BLaER1 treated with 17β-estradiol and CSF1 and Interleukin-3, amounts not matched to agents 10 nM and 100 nM (cell line): ENCODE results near the gene CCDC102B.

Experiments
- H3K27ac ChIP-seq, 11 experiments: shearing (Covaris generic); formaldehyde crosslinking; 2 replicates each; pipeline ENCODE4 v1.8.1; 2022
- H3K27me3 ChIP-seq, 11 experiments: shearing (Covaris generic); formaldehyde crosslinking; 2 replicates each; pipeline ENCODE4 v1.8.1; 2022
- H3K36me3 ChIP-seq, 11 experiments: shearing (Covaris generic); formaldehyde crosslinking; 2 replicates each; pipeline ENCODE4 v1.8.1; 2022
- H3K4me1 ChIP-seq, 10 experiments: shearing (Covaris generic); formaldehyde crosslinking; 2 replicates each; pipeline ENCODE4 v1.8.1; 2022
- H3K4me2 ChIP-seq, 11 experiments: shearing (Covaris generic); formaldehyde crosslinking; 2 replicates each; pipeline ENCODE4 v1.8.1; 2022
- H3K4me3 ChIP-seq, 10 experiments: shearing (Covaris generic); formaldehyde crosslinking; 2 replicates each; pipeline ENCODE4 v1.8.1; 2022
- H3K9ac ChIP-seq, 11 experiments: shearing (Covaris generic); formaldehyde crosslinking; 2 replicates each; pipeline ENCODE4 v1.8.1; 2022
- H3K9me3 ChIP-seq, 11 experiments: shearing (Covaris generic); formaldehyde crosslinking; replicated peaks in 1 of 11; 2 replicates each; pipeline ENCODE4 v1.8.1; 2022
- H4K20me1 ChIP-seq, 11 experiments: shearing (Covaris generic); formaldehyde crosslinking; 2 replicates each; pipeline ENCODE4 v1.8.1; 2022
- Cebpa-rat ChIP-seq, 11 experiments: shearing (Covaris generic); IDR thresholded peaks; 2 replicates each; pipeline ENCODE4 v1.8.1; 2022

Gene CCDC102B

GRCh38 chr18:68916734-68917133, 118.9 kb downstream of the CCDC102B start:
- Histone ChIP-seq H3K9ac (no peak overlapping the region), H3K27ac (no peak overlapping the region), H3K9me3 (no peaks in the 10 kb centered on the region), H3K4me3 (no peak overlapping the region), H3K27me3 (peaks cover 0 to 26% (median 0%) of the 10 kb centered on the region in 11 experiments; a peak in 3 of 22 replicates), H3K4me2 (peak overlapping the region in 3 of 11 experiments; percentile 34 to 38 (median 37); a peak in 6 of 22 replicates), H3K4me1 (peaks cover 7 to 20% (median 9%) of the 10 kb centered on the region in 10 experiments; a peak in 18 of 20 replicates), H4K20me1 (no peaks in the 10 kb centered on the region), H3K36me3 (no peaks in the 10 kb centered on the region)
- no peak for TF ChIP-seq Cebpa-rat (IDR thresholded peaks at IDR 0.05)

- H4K20me1 ChIP-seq: no peaks in the 10 kb centered on the region
- no peaks in the 10 kb centered on the region for H3K36me3 ChIP-seq
- no peak overlapping the region for H3K4me2 ChIP-seq
- H3K4me3 ChIP-seq: no peak overlapping the region
- no peak for TF ChIP-seq Cebpa-rat (IDR thresholded peaks at IDR 0.05)
- no peak overlapping the region for H3K9ac ChIP-seq
- peaks cover 6 to 19% (median 8%) of the 10 kb centered on the region in 10 experiments; a peak in 18 of 20 replicates for H3K4me1 ChIP-seq
- peaks cover 0 to 14% (median 0%) of the 10 kb centered on the region in 11 experiments; a peak in 2 of 22 replicates for H3K27me3 ChIP-seq
- no peak overlapping the region for H3K27ac ChIP-seq
- H3K9me3 ChIP-seq: no peaks in the 10 kb centered on the region
These were observed 120.3 kb downstream of the CCDC102B start for GRCh38 chr18:68918216-68918615.

GRCh38 chr18:68919900-68920299, 122.0 kb downstream of the CCDC102B start:
- H3K9me3 ChIP-seq: no peaks in the 10 kb centered on the region
- TF ChIP-seq Cebpa-rat (IDR thresholded peaks at IDR 0.05): no peak
- no peaks in the 10 kb centered on the region for H4K20me1 ChIP-seq

DNA sequence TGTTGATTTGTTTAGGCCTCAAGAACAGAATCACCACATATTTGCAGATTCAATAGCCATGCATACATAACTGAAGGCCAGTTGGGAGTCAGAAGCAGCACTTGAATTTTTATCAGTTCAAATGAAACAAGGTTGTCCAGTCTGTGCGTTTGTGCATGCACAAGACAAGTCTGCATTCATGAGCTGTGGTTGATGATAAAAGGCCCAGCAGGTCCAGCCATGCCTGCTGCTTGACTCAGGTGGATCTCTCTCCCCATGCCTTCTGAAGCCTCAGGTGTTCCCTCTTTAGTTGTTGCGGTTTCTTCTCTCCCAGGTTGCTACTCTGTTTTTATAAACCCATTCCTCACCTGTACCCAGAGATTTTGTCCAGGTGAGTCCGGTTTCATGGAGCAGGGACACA, 124.5 kb downstream of the CCDC102B start:
- Histone ChIP-seq H4K20me1 (no peaks in the 10 kb centered on the region), H3K9ac (no peak overlapping the region), H3K4me2 (no peak overlapping the region), H3K27ac (no peak overlapping the region), H3K27me3 (0 out of 22 replicates have a peak, but pooled peaks cover 0 to 1% (median 0%) of the 10 kb centered on the region in 11 experiments), H3K4me1 (peaks cover 0 to 12% (median 9%) of the 10 kb centered on the region in 10 experiments; a peak in 11 of 20 replicates), H3K36me3 (no peaks in the 10 kb centered on the region), H3K9me3 (no peaks in the 10 kb centered on the region), H3K4me3 (no peak overlapping the region)
- no peak for TF ChIP-seq Cebpa-rat (IDR thresholded peaks at IDR 0.05)

More at GRCh38 chr18:68919900-68920299, 122.0 kb downstream of the CCDC102B start:
- peaks cover 0 to 12% (median 5%) of the 10 kb centered on the region in 10 experiments; a peak in 11 of 20 replicates for H3K4me1 ChIP-seq
- H3K4me2 ChIP-seq: no peak overlapping the region
- H3K36me3 ChIP-seq: no peaks in the 10 kb centered on the region
- H3K27ac ChIP-seq: no peak overlapping the region
- H3K4me3 ChIP-seq: no peak overlapping the region
- peaks cover 0 to 14% (median 0%) of the 10 kb centered on the region in 11 experiments; a peak in 2 of 22 replicates for H3K27me3 ChIP-seq
- H3K9ac ChIP-seq: no peak overlapping the region

GRCh38 chr18:68925268-68925667, 127.4 kb downstream of the CCDC102B start:
- Histone ChIP-seq H3K4me1 (peaks cover 0 to 12% (median 9%) of the 10 kb centered on the region in 10 experiments; a peak in 11 of 20 replicates), H4K20me1 (no peaks in the 10 kb centered on the region), H3K9me3 (no peaks in the 10 kb centered on the region), H3K4me2 (no peak overlapping the region), H3K27me3 (no peaks in the 10 kb centered on the region), H3K27ac (no peak overlapping the region), H3K36me3 (no peaks in the 10 kb centered on the region), H3K9ac (no peak overlapping the region), H3K4me3 (no peak overlapping the region)
- TF ChIP-seq Cebpa-rat (IDR thresholded peaks at IDR 0.05): no peak

DNA sequence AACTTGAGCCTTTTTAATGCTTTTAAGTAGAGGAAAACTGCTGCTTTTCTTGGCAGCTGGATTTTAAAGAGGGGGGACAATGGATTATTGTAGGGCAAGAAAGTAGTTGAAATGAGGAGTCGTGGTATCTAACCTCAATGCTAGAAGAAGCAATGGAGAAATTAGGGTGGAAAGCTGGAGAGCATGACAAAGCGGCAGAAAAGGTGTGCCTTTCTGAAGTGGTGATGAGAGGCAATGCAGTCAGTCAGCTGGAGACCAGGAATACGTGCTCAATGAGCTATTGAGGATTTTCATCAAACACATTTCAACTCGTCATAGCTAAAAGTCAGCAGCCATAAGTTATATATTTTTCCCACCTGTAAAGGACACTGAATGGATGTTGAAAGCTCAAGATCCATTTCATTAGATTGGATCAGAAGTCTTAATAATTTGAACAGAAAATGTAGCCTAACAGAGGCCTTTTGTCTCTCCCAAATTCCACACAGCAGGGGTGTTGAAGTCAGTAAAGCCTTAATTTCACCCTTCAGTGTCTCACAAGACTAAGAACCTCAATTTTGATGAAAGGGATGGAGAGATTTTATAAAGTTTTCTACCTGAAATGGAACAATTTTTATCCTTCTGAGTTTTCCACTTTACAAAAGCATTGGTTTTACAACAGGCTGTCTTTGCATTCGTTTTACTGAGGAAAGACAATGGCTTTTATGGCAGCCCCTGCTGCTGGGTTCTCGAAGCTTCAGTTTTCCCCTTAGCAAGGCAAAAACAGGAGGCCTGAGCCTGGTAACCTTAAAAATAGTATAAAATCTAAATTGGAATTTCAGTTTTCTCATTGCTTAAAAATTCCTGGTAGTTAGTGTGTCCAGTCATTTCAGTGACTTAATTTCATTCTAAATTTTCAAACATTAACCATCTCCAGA, 131.1 kb downstream of the CCDC102B start:
- H3K27me3 ChIP-seq: no peaks in the 10 kb centered on the region
- H3K4me3 ChIP-seq: no peak overlapping the region
- no peaks in the 10 kb centered on the region for H4K20me1 ChIP-seq
- no peak for TF ChIP-seq Cebpa-rat (IDR thresholded peaks at IDR 0.05)
- no peaks in the 10 kb centered on the region for H3K9me3 ChIP-seq
- H3K4me2 ChIP-seq: no peak overlapping the region
- H3K27ac ChIP-seq: no peak overlapping the region
- H3K36me3 ChIP-seq: no peaks in the 10 kb centered on the region
- peaks cover 0 to 12% (median 9%) of the 10 kb centered on the region in 10 experiments; a peak in 11 of 20 replicates for H3K4me1 ChIP-seq
- H3K9ac ChIP-seq: no peak overlapping the region

- no peak overlapping the region for H3K9ac ChIP-seq
- no peak overlapping the region for H3K27ac ChIP-seq
- H3K4me3 ChIP-seq: no peak overlapping the region
These were observed 137.8 kb downstream of the CCDC102B start for GRCh38 chr18:68935686-68936085.

DNA sequence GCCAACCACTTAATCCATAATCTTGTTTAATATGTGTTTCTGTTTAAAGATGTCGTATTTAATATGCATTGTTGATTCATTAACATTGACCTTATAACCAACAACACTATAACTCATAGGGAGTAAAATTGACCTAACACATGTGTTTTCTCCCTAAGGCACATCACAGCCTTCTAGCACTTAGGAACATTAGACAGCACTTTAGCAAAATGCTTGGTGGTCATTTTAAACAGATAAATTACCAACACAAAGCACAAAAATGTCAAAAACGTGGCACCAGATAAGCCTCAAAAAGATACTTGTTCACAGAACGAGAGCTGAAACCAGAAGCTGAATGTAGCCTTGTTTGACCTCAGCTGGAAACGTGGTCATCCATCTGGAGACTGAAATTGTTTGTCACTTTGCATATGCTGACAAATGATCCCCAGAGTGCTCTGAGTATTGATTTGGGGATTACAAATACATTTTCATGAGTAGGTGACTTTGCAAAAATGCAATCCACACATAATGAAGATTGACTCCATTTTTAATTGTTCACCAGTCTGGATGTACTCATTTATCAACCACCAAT, 139.2 kb downstream of the CCDC102B start:
- H3K9ac ChIP-seq: no peak overlapping the region

More at GRCh38 chr18:68935686-68936085, 137.8 kb downstream of the CCDC102B start:
- no peaks in the 10 kb centered on the region for H4K20me1 ChIP-seq
- H3K36me3 ChIP-seq: no peaks in the 10 kb centered on the region
- no peak for TF ChIP-seq Cebpa-rat (IDR thresholded peaks at IDR 0.05)
- H3K9me3 ChIP-seq: no peaks in the 10 kb centered on the region
- no peak overlapping the region for H3K4me2 ChIP-seq
- H3K27me3 ChIP-seq: no peaks in the 10 kb centered on the region
- no peaks in the 10 kb centered on the region for H3K4me1 ChIP-seq

GRCh38 chr18:68940039-68940438, 142.2 kb downstream of the CCDC102B start:
- no peaks in the 10 kb centered on the region for H4K20me1 ChIP-seq
- no peak overlapping the region for H3K9ac ChIP-seq
- no peak overlapping the region for H3K4me3 ChIP-seq
- no peak overlapping the region for H3K4me2 ChIP-seq
- no peaks in the 10 kb centered on the region for H3K9me3 ChIP-seq
- no peaks in the 10 kb centered on the region for H3K36me3 ChIP-seq
- no peaks in the 10 kb centered on the region for H3K27me3 ChIP-seq
- no peak overlapping the region for H3K27ac ChIP-seq
- TF ChIP-seq Cebpa-rat (IDR thresholded peaks at IDR 0.05): no peak
- no peaks in the 10 kb centered on the region for H3K4me1 ChIP-seq

More for the DNA sequence above, 139.2 kb downstream of the CCDC102B start:
- Histone ChIP-seq H3K4me3 (no peak overlapping the region), H3K4me1 (no peaks in the 10 kb centered on the region), H3K27ac (no peak overlapping the region), H4K20me1 (no peaks in the 10 kb centered on the region), H3K27me3 (no peaks in the 10 kb centered on the region), H3K4me2 (no peak overlapping the region), H3K9me3 (no peaks in the 10 kb centered on the region), H3K36me3 (no peaks in the 10 kb centered on the region)
- TF ChIP-seq Cebpa-rat (IDR thresholded peaks at IDR 0.05): no peak
